ENCODE data around the gene SHC2.
"Not testable (repeated sequence)": the region's sequence is repeated elsewhere in the genome, so short reads cannot be mapped to it uniquely, and the experiment has no call there.

Gene SHC2

GRCh38 chr19:386632-387301 is 74.1 kb downstream of the SHC2 start:
- peak in 2 of 3 experiments; percentile 53 to 60 for DNase-seq

DNA sequence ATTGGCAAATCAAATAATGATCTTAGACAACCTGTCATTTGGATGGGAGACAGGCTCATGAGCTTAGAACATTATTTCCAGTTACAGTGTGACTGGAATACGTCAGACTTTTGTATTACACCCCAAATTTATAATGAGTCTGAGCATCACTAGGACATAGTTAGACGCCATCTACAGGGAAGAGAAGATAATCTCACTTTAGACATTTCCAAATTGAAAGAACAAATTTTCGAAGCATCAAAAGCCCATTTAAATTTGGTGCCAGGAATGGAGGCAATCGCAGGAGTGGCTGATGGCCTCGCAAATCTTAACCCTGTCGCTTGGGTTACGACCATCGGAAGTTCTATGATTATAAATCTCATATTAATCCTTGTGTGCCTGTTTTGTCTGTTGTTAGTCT is 74.6 kb downstream of the SHC2 start:
- not testable (repeated sequence) for DNase-seq

- no peak for DNase-seq
Observed at GRCh38 chr19:384799-385169, 76.0 kb downstream of the SHC2 start.

GRCh38 chr19:383922-384798 is 76.7 kb downstream of the SHC2 start:
- DNase-seq, result no peak

- no peak for DNase-seq
Observed at GRCh38 chr19:383040-383439, 77.8 kb downstream of the SHC2 start.

GRCh38 chr19:382578-382977 is 78.3 kb downstream of the SHC2 start:
- peak in 1 of 3 experiments; percentile 30 for DNase-seq

- not testable (repeated sequence) for DNase-seq
Observed at GRCh38 chr19:381901-382300, 78.9 kb downstream of the SHC2 start.

- not testable (repeated sequence) for DNase-seq
Observed at GRCh38 chr19:380618-381219, 80.1 kb downstream of the SHC2 start.

- DNase-seq, result no peak
Observed at GRCh38 chr19:379796-380195, 81.0 kb downstream of the SHC2 start.

DNA sequence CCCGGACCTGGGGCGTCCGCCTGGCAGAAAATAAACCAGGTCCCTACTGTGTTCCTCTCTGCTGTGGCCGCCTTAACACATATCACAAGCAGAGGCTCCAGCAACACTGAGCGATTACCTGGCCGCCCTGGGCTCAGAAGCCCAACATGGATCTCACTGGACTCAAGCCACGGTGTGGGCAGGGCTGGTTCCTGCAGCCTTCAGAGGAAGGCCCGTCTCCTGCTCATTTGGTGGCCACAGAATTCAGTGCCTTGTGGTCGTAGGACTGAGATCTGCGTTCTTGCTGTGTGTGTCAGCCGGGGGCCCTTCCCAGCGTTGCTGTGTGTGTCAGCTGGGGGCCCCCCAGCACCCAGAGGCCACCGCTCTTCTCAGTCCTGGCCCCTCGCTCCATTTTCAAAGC is 82.1 kb downstream of the SHC2 start:
- no peak for DNase-seq

DNA sequence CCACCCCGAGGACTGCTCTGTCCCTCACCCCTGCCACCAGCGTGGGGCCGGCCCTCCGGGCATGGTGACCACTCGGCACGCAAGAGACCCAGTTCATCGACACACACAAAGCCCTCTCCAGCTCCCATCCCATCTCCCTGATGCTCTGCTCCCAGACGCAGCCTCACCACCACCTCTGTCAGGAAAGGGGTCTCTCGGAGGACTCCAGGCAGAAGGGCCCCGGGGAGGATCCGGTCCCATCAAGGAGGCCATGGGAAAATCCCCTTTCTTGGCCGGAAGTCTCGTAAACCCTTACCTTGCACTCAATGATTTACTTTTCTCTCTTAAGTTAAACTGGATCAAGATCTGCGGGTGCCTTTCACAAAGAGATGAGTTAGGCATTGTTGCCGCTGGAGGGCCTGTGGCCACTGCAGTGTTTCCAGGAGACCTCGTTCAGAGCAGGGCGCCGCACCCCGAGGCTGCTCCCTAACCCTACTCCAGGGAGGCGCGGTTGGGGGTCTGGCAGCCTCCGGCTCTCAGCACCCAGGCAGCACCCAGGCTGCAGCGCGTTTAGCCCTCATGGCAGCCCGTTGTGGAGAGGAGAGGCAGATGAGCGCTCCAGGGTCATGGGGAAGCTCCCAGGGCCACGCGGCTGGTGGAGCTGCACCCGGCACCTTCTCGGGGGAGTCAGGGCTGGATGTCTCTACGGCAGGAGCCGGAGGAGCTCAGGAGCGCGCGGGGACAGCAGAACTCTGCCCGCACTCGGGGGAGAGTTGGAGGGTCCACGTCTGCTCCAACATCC is 82.8 kb downstream of the SHC2 start:
- no peak for DNase-seq

DNA sequence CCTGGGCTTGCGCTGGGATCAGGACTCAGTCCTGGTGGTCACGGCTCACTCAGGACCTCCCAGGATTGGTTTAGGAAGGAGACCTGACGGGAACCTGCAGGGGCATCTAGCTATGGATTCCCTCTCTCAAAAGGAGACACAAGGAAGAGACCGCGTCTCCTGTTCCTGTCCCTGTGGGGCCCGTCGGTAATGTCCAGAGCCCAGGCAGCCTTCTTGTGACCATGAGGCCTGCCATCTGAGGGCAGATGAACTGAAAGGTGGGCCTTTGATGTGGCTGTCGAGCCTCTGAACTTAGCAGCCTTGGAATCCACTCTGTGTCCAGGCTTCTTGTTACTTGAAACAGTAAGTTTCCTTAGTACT is 84.7 kb downstream of the SHC2 start:
- no peak for DNase-seq

GRCh38 chr19:375395-376110 is 85.3 kb downstream of the SHC2 start:
- DNase-seq, result no peak

DNA sequence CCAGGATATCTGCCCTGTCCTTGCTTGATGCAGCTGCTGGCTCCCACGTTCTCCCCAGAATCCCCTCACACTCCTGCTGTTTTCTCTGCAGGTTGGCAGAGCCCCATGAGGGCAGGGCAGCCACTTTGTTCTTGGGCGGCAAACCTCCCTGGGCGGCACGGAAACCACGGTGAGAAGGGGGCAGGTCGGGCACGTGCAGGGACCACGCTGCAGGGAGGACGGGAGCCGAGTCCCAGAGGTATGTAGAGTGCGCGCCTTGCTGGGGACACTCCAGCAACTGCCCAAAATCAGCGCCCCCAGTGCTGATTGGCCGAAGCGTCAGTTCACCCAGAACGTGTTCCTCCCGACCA is 86.0 kb downstream of the SHC2 start:
- DNase-seq, result no peak

DNA sequence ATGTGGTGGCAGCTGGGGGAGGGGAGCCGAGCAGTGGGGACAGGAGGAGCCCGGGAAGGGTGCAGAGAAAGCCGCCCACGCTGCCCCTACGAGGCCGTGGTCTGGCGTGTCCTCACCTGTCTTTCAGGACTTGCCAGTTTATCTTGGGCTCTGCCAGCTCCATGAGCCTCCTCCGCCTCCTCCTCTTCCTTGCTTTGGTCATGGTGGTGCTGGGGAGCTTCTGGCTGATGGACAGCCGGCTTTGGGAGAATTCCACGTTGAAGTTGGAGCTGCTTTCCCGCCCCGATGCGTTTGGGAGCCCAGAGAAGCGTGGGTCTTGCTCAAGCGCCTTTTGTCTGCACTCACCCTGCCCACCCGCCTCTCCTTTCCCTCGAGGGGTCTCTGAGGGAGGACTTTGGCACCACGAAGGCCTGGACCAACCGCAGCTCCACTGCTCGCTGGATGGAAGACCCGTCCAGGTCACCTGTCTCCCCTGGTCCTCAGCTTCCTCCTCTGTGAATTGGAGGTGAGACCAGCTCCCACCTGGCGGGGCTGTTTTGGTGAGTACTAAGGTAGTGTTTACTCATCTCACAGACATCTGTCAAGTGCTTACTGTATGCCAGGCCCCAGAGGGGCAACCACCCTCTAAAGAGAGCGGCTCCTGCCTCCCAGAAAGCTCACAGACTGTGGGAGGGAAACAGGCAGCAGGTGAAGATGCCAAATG is 86.5 kb downstream of the SHC2 start:
- peak in 2 of 3 experiments; percentile 57 to 72 for DNase-seq

DNA sequence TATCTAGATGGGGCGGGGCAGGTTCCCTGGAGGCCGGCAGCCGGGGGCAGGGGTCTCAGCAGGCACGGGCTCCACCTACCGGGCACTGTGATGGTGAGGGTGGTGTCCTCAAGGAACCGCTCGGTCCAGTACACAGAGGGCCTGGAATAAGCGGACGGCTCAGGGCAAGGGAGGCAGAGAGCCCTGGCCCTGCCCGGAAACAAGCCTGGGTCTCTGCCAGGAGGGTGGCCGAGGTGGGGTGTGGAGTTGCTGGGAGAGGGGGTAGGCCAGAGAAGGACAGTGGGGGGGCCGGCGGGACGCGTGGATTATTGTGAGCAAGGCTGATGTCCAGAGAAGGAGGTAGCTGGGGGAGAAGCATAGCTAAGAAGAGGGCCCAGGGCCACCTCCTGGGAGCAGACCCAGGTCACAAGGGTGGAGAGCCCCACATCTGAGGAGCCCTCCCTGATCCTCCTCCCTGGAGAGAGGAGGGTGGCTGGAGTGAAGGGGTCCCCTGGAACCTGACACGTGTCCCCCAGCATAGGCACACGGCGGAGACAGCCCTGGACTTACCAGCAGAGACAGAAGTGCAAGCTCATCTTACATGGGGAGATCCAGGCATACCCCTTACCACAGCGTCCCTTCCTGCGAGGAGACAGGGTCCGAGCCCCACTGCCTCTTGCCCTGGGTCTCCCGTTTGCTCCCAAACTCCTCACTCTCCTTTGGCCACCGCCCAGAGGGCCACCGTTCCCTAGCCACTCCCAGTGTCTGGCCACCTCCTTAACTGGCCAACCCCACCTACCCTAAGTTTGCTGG is 87.2 kb downstream of the SHC2 start:
- DNase-seq, result no peak

DNA sequence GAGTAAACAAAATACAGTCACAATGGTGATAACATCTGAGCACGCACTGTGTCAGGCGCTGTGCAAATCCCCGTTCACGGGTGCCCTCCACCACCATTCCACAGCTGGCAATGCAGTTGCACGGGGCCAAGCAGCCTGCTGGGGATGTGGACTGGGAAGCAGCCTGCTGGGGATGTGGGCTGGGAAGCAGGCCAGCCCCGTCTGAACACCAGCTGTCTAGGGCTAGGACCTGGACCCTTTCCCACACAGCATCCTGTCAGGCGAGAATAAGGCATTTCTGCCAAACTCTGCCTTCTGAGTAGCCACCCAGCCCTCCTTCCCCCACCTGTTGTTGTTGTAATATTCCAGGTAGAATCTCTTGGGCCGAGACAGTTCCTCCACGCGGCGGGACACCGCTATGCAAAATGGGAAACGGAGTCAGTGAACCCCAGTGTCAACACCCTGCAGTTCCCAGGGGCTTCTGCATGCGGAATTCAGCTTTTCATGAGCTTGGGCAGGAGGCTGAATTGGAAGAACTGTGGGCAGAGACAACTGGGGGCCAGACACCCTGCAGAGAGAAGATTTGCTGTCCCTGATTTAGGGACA is 88.4 kb downstream of the SHC2 start:
- peak in 2 of 3 experiments; percentile 64 to 77 for DNase-seq

DNA sequence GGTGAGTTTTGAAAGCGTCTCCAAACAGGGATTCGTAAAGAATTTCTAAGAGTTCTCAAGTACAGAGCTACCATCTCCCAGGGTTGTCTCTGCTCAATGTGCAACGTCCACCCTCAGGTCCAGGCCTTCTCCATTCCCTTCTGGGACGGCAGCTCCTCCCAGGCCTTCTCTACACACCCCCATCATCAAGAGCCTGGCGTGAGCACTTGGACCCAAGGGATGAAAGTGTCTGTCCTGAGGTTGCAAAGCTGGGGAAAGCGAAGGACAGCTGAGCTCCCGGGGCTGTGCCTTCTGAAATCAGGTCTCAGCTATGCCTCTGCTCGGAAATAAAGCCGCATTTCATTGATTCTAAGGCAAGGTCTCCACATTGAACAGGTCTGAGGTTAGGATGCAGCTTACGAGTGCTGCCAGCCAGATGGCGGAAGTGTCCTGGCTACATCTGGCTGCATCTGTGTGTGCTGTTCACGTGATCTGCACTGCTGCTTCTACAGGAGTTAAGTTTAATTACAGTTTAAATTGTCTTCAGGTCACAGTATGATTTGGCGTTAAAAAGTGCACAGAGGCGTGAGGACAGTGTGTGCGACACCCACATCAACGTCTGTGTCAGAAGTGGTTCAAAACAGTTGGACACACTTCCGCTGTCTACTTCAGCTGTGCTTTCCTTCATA is 89.2 kb downstream of the SHC2 start:
- peak in 2 of 3 experiments; percentile 64 to 86 for DNase-seq

- DNase-seq, result no peak
Observed at GRCh38 chr19:370641-371330, 90.0 kb downstream of the SHC2 start.

Measured in NCI-H1417 (cell line).